ENCODE data around the gene GIPR.
"Not testable (repeated sequence)": the region's sequence is repeated elsewhere in the genome, so short reads cannot be mapped to it uniquely, and the experiment has no call there.

Gene GIPR

DNA sequence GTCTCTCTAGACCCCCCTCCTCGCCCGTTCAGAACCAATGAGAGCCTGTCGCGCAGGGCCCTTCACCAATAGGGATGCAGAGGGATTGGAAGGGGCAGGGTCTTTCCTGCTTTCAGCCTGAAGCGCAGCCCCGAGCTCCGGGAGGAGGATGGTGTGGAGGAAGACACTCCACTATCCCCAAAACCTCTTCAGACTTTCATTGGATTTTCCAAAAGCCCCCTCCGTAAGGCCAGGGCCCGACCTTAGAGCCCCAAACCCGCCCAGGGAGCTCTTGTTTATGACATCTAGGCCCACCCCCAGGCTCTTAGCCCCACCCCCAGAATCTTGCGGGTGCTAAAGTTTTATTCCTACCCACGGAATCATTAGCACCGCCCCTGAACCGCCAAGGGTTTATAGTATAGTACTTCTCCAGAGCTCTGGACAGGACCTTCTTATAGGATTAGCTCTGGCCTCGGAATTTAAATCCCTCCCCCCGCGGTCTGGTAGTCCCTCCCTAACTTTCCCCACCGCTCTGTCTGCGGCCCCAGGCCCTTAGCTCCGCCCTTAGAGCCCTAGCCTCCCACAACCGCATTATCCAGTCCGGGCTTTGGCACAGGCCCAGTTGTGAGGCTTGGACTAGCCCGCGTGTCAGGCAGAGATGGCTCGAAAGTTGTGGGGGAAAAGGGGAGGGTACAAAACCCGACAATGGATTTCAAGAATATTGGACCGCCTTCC, 22.2 kb upstream of the GIPR start:
- in situ Hi-C loops (cut with MboI; ENCODE audit: low sequenced_read_pairs), result no loop called here

DNA sequence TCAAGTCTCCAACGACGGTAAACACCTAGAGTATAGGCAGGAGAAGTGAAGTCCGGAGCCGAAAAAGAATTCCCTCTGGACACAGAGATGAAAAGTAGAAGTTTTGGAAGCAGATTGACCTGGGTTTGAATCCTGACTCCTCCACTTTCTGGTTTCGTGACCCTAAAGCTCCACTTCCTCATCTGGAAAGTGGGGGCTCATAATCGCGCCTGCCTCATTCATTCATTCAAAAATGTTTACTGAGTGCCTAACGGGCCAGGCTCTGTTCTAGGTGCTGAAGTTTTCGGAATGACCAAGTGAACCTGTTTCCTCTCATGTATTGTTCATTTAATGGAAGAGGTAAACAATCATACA, 21.7 kb upstream of the GIPR start:
- in situ Hi-C loops (cut with MboI; ENCODE audit: low sequenced_read_pairs), result no loop called here

DNA sequence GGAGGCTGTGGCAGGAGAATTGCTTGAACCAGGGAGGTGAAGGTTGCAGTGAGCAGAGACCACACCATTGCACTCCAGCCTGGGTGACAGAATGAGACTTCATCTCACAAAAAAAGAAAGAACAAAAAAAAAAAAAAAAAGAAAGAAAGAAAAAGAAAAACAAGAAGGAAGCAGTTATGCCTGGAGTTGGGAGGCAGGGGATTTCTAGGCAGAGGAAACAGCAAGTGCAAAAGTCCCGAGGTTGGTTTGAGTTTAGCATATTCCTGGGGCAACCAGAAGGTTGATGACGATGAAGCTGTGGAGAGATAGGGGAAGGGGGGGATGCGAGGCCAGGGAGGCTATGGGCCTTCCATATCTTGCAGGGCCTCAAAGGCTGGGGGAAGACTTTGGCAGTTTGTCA, 17.3 kb upstream of the GIPR start:
- in situ Hi-C loops (cut with MboI; ENCODE audit: low sequenced_read_pairs), result no loop called here

DNA sequence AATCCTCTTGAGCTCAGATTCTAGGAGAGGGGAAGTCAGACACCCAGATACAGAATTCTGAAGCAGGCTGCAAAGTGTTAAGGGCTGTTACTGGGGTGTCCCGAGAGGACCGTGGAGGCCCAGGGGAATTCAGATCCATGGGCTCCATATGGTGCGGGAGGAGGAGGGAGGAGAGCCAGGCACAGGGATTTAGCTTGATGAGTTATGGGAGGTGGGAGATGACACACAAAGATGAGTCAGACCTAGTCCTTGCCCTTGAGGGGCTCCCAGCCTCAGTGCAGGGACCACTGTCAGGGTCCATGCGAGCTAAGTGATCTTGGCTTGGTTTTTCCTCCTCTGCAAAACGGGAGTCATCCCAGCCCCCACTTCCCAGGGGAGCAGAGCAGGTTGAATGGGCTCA, 14.4 kb upstream of the GIPR start:
- in situ Hi-C loops (cut with MboI; ENCODE audit: low sequenced_read_pairs), result no loop called here

DNA sequence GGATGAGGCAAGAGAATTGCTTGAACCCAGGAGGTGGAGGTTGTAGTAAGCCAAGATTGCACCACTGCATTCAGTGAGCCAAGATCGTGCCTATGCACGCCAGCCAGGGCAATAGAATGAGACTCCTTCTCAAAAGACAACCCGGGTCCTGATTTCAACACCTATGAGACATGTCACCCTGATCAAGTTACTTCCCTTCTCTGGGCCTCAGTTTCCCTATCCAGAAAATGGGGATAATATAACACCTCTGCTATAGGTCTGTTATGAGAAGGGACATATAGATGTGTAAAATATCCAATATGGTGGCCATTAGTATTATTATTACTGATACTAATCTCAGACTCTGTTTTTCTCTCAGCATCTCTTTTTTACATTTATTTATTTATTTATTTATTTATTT, 12.9 kb upstream of the GIPR start:
- in situ Hi-C loops (cut with MboI; ENCODE audit: low sequenced_read_pairs), result no loop called here

DNA sequence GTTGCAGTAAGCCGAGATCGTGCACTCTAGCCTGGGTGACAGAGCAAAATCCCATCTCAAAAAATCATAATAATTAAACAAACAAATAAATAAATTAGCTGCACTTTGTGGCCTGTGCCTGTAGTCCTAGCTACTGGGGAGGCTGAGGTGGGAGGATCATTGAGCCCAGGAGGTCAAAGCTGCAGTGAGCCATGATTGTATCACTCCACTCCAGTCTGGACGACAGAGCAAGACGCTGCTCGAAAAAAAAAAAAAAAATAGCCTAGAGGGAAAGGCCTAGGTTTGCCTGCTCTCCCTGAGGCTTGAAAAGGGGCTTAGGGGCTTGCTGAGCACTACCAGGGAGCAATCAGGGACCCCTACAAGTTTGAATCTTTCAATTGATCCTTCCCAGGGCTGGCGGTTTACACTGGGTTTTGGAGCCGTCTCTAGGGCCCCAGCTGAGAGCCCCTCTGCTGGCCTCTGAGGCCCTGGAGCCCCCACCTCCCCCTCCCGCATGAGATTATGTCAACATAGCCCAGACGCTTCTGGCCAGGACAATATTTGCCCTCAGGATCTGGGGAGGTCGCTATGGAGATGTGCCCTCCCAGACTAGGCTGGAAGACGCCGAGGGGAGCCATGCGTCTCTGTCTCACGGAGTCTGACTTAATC, 10.4 kb upstream of the GIPR start:
- in situ Hi-C loops (cut with MboI; ENCODE audit: low sequenced_read_pairs), result no loop called here

DNA sequence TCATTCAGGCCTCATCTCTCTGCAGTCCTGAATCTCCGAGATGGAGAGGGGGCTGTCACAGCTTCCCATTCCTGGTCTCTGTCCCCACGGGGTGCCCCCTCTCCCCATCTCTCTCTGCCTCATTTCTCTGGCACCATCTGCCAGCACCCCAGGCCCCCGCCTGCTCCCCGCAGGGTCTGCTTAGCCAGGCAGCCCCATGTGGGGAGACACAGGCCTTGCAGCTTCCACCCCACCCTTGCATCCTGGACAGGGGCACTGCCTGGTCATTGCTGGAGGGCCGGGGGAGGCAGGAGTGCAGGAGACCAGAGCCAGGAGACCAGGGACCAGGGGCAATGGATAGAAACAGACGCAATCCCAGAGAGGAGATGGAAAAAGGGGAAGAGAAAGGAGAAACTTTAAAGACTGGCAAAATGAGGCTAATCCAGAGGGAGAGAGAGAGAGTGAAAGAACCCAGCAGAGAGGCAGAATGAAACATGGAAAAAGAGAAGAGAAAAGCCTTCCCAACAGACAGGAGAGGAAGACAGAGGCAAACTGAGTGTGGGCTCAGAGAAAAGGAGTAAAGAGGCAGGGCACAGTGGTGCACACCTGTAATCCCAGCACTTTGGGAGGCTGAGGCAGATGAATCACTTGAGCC, 8.8 kb upstream of the GIPR start:
- in situ Hi-C loops (cut with MboI; ENCODE audit: low sequenced_read_pairs), result no loop called here

DNA sequence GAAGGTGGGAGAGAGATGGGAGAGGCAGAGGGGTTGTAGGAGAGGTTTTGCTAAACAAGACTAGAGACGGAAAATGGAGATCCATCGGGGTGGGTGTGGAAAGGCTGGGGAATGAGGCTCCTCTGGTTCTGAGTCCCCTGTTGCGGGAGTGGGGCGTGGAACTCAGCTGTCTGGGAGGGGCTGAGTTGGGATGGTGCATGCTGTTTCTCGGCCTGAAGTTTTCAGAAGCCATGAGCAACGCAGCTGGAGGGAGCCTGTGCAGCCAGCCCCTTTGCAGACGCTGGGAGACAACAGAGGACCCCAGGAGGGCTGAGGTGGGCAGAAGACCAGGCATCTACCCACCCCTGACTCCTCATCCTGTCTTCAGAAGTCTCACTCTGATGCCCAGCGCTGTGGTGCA, 7.4 kb upstream of the GIPR start:
- in situ Hi-C loops (cut with MboI; ENCODE audit: low sequenced_read_pairs), result no loop called here

DNA sequence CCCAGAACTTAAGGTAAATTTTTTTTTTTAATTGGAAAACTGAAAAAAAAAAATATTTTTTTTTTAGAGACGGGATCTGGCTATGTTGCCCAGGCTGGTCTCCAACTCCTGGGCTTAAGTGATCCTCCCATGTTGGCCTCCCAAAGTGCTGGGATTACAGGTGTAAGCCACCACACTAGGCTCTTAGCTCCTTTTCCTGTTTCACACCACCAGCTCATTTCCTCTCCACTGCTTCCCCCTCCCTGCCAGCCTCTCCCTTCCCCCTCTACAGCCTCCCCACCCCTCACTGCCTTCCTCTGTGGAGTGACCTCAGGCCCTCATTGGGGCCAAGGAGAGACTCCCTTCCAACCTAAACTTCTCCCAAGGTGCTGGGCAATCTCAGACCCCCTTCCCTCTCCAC, 4.2 kb upstream of the GIPR start:
- in situ Hi-C loops (cut with MboI; ENCODE audit: low sequenced_read_pairs), result no loop called here

DNA sequence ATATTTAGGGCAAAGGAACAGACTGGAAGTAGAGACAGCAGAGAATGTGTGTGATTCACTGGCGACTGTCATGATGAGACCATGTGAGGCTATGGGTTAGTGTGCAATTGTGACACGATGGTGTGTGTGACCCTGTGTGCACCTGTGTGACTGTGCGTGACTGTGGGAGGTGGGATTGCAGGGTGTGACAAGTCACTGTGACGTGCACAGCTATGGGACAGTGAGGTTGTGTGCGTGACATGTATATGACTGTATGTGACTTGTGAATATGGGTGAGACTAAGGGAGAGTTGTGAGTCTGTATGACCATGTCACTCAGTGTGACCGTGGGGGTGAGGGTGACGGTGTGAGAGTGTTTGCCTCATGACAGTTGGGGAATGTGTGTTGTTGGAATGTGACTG, 3.4 kb upstream of the GIPR start:
- in situ Hi-C loops (cut with MboI; ENCODE audit: low sequenced_read_pairs), result no loop called here

DNA sequence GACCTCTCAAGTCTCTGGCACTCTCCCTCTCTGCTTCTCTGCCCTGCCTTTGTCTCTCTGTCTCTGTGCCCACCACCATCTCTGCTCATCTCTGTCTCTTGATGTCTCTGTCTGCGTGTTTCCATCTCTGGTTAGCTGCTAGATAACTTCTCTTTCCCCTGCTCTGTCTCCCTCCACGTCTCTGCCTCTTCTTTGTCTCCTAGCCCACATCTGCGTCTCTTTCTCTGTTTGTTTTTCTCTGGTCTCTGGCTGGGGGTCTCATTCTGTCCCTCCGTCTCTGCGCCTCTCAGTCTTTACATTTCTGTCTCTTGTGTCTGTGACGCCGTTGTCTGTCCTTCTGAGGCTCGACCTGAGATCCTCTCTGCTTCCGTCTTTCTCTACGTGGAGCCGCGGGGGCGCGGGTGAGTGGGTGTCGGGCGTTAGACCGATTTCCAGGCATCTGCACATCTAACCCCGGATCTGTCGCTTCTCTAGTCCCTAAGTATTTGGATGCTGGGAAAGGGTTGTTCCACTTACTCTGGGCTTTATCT, 386 bp downstream of the GIPR start:
- in situ Hi-C loops (cut with MboI; ENCODE audit: low sequenced_read_pairs), result no loop called here

DNA sequence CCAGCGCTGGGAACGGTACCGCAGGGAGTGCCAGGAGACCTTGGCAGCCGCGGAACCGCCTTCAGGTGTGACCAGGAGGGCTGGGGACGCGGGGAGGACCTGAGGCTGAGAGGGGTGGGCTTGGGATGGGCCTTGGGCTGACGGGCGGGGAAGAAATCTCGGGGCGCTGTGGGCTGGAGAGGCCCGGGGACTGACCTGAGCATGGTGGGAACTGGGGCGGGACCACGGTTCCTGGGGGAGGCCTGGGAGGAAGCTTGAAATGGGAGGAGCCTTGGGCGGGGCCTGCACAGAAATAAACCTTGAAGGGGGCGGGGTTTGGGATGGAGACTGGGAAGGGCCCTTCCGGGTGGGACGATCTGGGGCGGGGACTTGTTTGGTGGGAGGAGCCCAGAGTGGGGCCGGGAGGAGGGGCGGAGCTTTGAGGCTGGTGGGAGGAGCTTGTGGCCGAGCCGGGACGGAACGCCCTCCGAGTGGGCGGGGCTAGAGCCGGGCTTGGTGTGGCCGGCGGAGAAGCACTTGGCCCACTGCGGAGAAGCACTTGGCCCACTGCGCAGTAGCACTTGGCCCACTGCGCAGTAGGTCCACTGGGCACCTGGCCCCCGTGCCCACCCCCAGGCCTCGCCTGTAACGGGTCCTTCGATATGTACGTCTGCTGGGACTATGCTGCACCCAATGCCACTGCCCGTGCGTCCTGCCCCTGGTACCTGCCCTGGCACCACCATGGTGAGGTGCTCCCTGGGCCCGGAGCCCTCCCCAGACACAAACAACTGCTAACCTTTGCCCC, 2.8 kb downstream of the GIPR start:
- in situ Hi-C loops (cut with MboI; ENCODE audit: low sequenced_read_pairs), result no loop called here

DNA sequence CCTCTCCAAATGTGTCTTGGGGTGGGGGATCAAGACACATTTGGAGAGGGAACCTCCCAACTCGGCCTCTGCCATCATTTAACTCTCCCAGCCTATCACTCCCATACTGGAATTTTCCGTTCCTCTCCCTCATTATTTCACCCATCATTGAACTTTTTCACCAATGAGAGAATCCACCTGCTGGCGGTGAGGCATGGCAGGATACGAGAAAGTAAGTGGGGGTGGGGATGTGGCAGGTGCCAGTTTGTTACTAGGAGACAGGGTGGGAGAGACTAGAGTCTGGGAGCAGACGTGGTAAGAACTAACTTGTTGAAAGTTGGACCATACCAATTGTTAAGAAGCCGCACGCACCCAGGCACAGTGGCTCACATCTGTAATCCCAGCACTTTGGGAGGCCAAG, 6.9 kb downstream of the GIPR start:
- in situ Hi-C loops (cut with MboI; ENCODE audit: low sequenced_read_pairs), result no loop called here

DNA sequence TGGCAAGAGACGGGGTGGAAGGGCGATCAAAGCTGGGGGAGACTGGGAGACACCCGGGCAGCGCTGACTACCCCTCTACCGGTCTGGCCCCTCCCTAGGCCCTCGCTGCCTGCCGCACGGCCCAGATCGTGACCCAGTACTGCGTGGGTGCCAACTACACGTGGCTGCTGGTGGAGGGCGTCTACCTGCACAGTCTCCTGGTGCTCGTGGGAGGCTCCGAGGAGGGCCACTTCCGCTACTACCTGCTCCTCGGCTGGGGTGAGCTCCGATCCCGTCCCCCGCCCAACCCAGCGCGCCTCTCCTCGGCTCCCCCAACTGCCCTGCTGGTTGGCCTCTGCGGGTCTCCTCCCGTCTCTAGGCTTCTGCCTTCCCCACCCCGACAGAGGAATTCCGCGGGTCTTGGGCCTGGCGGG, 8.8 kb downstream of the GIPR start:
- in situ Hi-C loops (cut with MboI; ENCODE audit: low sequenced_read_pairs), result no loop called here

DNA sequence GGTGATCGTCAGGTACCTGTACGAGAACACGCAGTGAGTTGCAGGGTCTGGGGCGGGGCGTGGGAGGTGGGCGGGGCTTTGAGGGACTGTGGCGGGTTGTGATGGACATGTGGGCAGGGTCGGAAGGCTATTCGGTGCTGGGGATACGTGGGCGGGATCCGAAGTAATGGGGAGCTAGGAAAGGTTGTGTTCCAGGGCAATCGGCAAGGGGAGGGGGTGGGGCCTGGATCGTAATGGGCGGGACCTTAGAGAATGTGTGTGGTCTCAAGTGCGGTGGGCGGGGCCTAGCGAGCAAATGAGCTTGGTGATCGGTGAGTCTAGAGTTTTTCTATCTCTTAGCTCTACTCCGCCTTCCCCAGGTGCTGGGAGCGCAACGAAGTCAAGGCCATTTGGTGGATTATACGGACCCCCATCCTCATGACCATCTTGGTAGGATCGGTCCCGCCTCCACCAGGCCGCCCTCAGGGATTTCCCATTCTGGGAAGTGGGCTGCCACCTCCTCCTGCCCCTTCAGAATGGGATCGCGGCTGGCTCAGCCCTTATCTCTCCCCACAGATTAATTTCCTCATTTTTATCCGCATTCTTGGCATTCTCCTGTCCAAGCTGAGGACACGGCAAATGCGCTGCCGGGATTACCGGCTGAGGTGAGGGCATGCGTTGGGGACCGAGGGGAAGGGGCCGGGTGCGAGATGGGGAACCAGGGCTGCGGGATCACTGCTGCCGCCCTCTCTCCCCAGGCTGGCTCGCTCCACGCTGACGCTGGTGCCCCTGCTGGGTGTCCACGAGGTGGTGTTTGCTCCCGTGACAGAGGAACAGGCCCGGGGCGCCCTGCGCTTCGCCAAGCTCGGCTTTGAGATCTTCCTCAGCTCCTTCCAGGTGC, 9.6 kb downstream of the GIPR start:
- in situ Hi-C loops (cut with MboI; ENCODE audit: low sequenced_read_pairs), result no loop called here

DNA sequence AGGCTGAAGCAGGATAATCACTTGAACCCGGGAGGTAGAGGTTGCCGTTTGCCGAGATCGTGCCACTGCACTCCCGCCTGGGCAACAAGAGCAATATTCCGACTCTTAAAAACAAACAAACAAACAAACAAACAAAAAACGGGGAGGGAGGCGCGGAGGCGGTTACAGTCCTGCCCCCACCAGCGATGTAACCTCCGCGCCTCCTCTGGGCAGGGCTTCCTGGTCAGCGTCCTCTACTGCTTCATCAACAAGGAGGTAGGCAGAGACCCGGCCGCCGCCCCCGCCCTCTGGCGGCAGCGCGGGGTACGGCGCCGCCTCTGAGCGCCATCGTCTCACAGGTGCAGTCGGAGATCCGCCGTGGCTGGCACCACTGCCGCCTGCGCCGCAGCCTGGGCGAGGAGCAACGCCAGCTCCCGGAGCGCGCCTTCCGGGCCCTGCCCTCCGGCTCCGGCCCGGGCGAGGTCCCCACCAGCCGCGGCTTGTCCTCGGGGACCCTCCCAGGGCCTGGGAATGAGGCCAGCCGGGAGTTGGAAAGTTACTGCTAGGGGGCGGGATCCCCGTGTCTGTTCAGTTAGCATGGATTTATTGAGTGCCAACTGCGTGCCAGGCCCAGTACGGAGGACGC, 13.5 kb downstream of the GIPR start:
- in situ Hi-C loops (cut with MboI; ENCODE audit: low sequenced_read_pairs), result no loop called here

DNA sequence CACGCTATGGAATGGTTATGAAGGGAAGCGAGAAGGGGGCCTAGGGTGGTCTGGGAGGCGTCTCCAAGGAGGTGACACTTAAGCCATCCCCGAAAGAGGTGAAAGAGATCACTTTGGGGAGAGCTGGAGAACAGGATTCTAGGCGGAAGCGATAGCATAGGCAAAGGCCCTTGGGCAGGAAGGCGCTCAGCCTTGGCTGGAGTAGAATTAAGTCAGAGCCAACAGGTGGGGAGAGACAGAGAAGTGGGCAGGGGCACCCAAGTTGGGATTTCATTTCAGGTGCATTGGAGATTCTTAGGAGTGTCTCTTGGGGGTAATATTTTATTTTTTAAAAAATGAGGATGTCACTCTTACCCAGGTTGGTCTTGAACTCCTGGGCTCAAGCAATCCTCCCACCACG, 14.1 kb downstream of the GIPR start:
- in situ Hi-C loops (cut with MboI; ENCODE audit: low sequenced_read_pairs), result no loop called here

DNA sequence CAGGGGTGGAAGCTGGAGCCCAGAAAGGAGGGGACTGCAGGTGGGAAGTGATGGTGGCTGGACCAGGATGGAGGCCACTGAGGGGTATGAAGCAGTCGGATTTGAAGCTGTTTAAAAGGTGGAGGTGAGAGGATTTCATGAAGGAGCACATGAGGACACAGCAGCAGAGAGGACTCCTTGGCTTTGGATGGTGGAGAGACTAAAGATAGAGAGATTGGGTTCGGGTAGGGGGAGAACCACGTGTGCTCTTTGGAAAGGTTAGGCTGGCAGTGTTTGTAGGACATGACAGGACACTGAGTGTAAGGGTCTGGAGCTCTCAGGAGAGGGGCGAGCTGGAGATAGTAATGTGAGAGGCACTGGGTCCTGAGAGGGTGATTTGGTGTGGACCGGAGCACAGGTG, 14.9 kb downstream of the GIPR start:
- in situ Hi-C loops (cut with MboI; ENCODE audit: low sequenced_read_pairs), result no loop called here

DNA sequence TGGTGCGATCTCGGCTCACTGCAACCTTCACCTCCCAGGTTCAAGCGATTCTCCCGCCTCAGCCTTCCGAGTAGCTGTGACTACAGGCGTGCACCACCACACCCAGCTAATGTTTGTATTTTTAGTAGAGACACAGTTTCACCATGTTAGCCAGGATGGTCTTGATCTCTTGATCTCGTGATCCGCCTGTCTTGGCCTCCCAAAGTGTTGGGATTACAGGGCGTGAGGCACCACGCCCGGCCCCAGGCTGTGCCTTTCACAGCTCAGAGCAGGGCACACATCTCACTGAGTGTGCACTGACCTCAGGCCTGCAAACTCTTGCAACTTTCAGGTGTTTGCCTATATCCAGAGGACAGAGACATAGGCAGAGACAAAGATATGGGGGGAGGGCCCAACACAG, 17.0 kb downstream of the GIPR start:
- in situ Hi-C loops (cut with MboI; ENCODE audit: low sequenced_read_pairs), result not testable (repeated sequence)

DNA sequence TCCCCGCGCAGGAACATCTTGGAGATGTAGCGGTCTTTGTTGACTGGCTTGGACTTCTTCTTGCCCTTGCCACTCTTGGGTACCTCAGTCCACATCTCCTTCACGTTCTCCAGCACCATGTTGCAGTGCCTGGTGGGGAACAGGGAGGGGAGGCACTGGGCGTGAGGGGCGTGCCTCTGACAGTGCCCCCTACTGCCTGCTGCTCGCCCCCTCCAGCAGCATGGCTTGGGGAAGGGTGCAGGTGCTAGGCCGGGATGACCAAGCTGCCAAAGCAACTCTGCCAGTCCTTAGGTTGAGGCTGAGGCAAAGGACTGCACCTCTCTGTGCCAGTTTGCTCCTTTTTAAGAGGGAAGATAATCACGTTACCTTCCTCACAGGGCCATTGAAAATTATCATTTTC, 19.6 kb downstream of the GIPR start:
- in situ Hi-C loops (cut with MboI; ENCODE audit: low sequenced_read_pairs), result no loop called here

All from HL-60/S4 treated with retinoic acid at 250 ng/mL for 4 days and 3 days (cell line).